Left renal cortex interstitium (tissue), 4 donors: Measurements from ENCODE around the gene IGFL4. TPM values are rescaled to one million over a fixed set of nuclear protein-coding genes. Genes with fewer than 3 reads are reported as not detected.

Experiments
- DNase-seq, 4 donors: peaks; one replicate each; pipeline ENCODE4 v3.0.0-alpha.2; 2013; ENCODE audit warnings: low read depth in 4 of 4, low spot score in 2 of 4, missing footprints in 1 of 4
- polyA plus RNA-seq, 4 donors: library from polyadenylated mRNA; unstranded; fragments of 120-200 nt; gene quantifications; one replicate each; pipeline ENCODE4 v1.2.1, GENCODE V29; 2013; ENCODE audit not compliant: insufficient read length in 4 of 4

The IGFL4 gene
- polyA plus RNA-seq, 4 donors, result 0.28 to 0.87 (median 0.61) TPM; not detected in 1

DNA sequence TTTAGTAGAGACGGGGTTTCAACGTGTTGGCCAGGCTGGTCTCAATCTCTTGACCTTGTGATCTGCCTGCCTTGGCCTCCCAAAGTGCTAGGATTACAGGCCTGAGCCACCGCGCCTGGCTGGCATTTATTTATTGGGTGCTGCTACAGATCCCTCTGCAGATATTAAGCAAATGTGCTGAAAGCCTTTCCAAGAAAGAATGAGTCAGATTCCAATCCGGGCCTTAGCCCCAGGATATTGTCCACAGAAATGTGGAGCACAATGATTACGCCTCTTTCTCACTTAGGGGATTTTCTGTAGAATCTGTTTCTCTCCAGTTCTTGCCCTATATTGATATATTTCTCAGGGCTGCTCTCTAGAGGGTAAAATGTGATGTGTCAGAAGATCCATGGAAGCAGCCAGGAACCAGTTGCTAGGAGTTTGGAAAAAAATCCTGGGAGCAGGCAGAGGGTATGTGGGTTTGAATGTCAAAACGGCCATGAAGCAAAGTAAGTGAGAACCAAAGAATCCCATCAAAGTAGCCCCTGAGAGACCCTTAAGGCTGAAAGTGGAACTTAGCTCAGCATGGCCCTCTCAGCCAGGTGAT lies 24.8 kb upstream of the IGFL4 start:
- no peak for DNase-seq

DNA sequence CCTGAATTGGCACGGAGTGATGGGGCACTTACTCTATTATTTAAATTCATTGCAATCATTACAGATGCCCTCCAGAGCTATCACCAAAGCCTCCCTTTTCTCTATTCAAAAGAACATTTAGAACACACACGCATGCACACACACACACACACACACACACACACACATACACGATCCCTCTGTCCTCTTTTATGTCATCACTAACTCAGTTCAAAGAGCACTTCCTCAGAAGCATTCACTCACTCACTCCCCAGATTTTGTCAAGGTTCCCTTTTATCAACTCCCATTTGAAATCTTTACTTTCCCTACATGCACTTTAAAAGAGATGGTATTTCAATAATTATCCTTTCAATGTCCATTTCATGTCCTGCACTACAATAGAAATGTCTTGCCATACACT lies 22.4 kb upstream of the IGFL4 start:
- DNase-seq, result no peak

DNA sequence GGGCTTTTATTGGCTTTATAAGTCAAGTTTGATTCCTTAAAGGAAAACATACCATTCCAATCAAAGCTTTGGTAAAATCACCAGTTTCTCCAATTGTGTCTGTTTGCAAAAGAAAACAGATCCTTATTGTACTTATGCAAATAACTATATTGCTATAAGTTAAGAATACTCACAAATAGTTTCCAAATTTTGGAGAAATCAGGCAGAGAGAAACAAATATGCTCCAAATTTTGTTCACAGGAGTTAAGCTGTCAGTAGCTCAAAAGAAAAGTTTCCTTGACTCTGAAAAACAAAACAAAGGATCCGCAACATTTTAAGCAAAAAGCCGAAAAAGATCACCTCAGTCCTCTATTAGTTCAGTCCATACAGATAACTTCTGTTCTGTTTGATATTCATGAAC lies 19.2 kb upstream of the IGFL4 start:
- no peak for DNase-seq

DNA sequence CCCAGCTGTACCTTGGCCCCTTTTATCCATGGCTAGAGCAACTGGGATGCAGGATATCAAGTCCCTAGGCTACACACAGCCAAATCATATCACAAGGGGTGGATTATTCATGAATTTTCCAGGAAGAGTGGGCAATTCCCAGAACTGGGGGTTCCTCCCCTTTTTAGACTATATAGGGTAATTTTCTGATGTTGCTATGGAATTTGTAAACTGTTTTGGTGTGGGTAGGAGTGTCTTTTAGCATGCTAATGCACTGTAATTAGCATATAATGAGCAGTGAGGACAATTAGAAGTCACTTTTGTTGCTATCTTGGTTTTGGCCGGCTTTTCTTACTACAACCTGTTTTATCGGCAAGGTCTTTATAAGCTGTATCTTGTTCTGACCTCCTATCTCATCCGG lies 18.0 kb upstream of the IGFL4 start:
- no peak for DNase-seq

DNA sequence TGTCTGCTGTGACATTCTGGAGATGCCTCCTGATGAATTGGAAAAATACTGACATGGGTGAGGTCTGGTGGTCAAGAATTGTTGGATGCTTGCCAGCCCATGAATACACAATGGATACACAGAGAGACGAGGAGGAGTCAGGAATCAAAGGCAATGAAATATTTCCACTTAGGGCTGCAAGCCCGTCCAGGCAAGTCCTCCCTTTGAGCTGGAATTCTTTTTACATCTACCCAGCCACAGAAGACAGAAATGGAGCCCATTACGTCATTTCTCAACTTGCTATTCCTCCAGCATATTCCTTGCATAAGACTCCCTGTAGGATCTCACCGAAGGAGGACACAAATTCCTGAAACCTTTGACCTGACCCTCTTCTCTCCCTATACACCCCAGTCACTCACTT lies 15.7 kb upstream of the IGFL4 start:
- DNase-seq, result no peak

DNA sequence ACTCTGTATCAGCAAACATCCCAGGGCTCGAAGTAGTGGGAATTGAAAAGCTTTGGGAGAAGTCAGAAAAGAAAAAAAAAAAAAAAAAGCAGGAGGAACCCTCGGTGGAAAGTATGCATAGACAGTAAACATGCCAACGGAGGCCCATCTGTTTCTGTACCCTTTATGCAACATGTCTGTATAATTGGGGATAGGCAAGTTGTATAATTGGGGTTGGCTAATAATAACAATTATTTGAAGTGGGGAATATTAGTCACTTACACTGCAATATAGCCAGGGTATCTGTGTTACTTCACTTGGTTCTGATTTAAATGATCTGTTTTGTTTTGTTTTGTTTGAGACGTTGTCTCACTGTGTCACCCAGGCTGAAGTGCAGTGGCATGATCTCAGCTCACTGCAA lies 12.1 kb upstream of the IGFL4 start:
- no peak for DNase-seq

DNA sequence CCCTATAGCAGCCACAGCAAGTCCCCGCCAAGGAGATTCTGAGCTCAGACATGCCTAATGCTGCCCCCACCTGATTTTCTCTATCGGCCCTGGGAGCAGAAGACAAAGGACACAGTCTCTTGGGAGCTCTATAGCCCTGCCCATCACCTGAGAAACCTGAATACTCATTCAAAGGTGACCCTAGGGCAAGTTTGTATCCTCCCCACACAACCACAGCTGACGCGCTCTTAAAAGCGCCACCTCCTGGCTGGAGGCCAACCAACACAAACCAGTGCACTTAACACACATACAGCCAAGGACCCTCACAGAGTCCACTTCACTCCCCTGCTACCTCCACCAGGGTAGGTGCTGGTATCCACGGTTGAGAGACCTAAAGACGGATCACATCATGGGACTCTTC lies 8.8 kb upstream of the IGFL4 start:
- no peak for DNase-seq

DNA sequence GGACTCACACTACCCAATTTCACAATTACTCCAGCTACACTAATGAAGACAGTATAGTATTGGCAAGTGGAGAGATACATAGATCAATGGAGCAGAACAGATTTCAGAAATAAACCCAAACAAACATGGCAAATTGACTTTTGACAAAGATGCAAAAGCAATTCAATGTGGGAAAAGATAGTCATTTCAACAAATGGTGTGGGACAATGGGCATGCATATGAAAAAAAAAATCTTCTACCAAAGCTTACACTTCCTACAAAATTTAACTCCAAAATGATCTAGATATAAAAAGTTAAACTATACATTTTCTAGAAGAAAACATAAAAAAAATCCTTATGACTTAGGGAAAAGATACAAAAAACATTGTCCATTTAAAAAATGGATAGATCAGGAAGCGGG lies 2.7 kb upstream of the IGFL4 start:
- no peak for DNase-seq

DNA sequence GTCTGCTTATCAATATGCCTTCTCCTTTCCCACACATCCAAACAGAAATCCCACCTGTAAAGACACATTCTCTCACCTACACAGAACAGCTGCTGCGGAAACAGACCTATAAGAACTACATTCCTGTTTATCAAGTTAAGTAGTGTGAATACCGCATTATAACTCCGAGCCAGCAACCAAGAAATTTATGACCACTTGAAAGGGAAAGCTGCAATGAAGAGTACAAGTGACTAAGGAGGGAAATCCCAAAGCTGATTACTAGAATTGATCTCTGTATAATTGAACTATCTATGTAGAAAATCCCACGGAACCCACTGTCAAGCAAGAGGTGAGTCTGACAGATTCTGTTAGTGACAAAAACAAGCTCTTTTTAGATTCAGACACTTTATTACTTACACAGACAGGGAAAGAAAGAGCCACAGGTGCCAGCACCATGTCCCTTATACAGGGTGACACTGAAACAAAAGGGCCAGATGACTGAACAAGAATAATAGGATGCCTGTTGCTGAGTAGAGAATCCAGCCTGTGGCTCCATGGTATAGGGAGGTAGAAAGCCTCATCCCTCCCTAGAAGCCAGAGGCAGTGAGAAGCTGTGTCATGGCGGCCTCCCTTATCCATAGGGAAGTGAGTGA lies 1.6 kb upstream of the IGFL4 start:
- no peak for DNase-seq

DNA sequence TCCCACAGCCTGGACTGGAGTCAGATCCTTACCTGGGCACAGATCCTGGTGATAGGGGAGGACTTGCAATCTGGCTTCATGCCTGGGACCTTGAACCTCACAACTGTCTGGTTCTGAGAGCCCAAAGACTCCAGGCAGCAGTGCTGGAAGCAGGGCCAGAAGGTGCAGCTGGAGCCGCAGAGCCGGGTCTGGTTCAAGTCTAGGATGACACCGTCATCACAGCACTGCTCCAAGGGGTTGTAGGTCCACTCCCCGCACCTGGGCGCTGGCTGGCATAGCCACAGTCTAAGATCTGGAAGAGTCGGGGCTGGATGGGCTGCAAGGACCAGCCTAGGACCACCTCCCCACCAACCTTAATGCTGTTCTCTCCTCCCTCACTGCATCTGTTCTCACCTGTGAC lies 677 bp downstream of the IGFL4 start:
- no peak for DNase-seq

DNA sequence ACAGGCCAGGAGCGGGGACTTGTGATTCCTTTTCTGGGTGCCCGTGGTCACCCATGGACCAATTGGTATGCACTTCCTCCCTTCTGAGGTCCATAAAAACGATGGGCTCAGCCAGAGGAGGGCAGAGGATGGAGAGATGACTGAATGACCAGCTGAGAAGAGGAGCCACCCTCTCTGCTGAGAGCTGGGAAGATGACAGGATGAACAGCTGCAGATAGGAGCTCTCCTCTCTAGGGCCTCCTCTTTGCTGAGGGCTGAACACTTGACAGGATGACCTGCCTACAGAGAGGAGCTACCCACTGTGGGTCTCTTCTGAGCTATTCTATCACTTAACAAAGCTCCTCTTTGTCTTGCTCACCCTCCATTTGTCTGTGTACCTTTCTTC lies 4.1 kb downstream of the IGFL4 start:
- no peak for DNase-seq

DNA sequence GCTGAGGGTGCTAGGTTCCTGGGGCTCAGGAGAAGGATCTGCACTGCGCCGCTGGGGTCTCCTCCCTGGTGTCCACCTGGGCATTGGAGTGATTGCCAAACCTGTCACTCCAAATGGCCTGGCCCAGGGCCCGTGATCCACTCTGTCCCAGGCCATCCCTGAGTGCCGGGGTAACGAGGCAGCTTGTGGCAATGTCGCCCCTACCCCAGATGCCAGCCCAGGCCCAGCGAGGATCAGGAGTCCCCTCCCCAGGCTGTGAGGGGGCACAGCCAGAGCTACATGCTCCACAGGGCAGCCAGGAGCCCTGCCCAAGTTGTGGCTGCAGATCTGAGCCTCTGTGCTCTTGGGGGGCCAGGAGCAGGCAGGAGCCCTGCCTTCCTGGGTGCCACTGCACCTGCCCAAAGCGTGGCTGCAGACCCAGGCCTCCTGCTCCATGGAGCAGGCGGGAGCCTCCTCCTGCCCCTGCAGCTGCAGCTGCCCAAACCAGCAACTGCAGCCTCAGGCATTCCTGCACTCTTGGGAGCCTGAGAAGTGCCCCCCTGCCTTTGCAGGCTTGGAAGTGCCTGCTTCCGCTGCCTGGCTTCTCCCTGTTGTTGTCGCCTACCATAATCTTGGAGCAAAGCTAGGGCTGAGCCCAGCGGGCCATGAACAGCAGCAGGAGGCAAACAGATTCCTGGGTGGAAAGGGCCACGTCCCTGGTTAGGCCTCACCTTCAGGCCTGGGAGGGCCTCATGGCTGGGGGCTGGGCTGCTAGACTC lies 4.6 kb downstream of the IGFL4 start:
- no peak for DNase-seq

DNA sequence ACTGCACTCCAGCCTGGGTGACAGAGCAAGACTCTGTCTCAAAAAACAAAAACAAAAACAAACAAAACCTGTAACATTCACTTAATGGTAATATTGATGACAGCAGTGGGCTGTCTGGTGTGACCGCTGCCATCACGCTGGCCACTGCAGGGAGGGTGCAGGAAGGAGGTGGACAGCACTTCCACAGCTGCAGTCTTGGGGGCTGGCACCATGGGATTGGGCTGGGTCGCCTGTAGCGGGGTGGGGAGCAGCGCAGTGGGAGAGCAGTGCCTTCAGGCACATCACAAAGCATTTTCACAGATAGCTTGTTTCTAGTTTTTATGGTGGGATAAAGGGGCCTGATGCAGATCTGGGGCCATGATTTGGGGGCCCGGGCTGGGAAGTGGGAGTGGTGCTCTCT lies 5.3 kb downstream of the IGFL4 start:
- DNase-seq, result no peak

DNA sequence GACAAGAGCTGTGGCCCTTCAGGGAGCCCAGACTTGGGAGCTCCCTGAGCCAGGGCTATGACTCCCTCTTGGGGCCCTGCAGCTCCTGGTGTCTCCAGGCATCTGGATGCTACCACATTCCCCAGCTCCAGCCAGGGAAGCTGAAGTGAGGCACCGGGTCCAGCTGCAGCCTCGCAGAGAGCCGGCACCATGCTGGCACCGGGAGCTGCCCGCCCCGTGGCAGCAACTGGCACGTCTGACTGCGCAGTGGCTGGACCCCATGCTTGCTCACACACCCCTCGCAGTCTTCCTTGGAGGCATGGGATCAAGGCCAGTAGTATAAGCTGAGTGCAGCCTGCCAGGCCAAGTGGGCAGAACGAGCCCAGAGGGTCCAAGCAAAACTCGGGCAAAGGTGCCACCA lies 7.4 kb downstream of the IGFL4 start:
- no peak for DNase-seq

DNA sequence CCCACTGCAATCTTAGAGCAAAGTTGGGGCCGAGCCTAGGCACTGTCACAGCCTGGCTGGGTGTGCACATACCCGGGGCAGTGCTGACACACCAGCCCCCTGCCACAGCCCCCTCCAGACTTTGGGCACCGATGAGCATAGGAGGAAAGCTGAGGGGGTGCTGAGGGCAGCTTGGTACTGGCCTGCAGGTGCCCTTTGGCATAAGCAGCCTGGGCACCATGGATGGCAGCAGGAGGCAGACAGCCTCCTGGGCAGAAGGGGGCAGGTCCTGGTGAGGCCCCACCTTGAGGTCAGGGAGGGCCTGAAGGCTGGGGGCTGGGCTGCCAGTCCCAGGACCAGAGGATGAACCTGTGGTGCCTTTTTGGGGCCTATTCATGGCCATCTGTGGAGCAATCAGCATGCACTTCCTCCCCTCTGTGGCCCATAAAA lies 8.2 kb downstream of the IGFL4 start:
- no peak for DNase-seq

DNA sequence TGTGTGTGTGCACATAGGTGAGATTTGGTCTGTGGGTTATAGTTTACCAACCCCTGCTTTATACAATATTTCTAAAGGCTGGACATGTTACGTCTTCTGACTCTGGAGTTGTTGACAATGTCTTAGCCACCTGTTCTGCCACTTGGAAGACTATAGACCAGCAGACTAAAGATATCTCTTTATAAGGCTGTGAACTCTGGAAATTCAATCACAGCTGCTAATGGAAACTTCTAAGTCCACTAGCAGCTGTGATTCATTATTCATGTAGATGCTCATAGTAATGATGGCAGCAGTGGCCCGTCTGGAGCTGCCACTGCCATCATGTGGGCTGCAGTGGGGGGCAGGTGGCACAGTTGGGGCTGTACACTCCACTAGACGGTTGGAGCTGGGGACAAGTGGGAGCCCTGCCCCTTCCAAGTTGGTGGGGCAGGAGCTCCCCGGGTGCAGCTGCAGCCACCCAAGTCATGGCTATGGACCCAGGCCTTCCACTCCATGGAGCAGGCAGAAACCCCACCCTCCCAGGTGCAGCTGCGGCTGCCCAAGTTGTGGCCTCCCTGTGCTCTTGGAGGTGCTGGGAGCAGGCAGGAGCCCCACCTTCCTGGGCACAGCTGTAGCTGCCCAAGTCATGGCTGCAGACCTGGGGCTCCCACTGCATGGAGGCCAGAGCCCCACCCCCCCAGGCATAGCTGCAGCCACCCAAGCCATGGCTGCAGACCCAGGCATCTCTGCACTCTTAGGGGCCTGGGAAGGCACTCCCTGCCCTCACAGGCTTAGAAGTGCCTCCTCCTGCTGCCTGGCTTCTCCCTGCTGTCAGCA lies 8.8 kb downstream of the IGFL4 start:
- no peak for DNase-seq

DNA sequence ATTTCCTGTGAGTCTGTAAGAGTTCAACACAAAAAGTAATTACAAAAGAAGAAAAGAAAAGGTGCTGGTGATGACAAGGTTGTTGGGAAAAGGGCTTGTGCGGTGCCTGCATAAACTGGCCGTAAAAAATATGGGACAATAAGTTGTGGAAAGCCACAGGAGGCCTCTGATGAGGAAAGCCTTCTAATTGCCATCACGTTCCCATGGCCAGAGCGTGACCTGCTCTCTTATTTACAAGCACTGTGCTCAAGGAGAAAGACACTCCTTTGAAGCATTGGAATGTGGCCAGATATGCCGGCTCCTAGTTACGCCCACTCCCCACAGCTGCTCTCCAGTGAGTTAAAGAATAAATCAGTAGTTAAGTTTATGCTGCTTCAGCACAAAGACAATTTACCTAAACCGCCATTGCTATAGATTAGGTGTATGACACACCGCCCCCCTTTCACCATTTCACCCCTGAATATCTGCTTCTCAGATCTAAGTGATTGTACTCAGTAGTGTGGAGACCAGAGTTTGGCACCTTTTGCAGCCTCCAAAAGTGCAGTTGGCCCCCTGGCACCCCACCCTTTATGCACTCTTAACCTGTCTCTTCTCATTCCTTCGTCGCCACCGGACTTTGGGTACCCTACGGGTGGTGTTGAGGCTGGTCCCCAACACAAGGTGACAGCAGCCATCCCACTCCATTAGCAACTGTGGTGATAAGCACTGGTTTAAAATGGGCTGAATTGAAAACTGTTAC lies 9.8 kb downstream of the IGFL4 start:
- DNase-seq, result no peak

DNA sequence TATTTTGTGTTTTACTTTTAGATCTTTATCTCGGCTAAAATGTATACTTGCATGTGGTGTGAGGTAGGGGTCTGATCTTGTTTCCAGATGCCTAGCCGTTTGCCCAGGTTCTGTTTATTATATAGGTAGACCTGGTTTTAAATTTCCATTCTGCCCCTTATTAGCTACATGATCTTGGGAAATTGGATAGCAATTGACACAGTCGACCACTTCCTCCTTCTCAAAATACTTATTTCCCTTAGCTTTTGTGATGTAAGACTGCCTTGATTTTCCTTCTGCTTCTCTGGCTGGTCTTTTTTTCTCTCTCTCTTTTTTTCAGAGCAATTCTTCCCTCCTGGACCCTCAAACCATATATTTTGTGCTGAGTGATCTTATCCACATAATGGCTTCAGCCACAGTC lies 15.0 kb downstream of the IGFL4 start:
- DNase-seq, result no peak

DNA sequence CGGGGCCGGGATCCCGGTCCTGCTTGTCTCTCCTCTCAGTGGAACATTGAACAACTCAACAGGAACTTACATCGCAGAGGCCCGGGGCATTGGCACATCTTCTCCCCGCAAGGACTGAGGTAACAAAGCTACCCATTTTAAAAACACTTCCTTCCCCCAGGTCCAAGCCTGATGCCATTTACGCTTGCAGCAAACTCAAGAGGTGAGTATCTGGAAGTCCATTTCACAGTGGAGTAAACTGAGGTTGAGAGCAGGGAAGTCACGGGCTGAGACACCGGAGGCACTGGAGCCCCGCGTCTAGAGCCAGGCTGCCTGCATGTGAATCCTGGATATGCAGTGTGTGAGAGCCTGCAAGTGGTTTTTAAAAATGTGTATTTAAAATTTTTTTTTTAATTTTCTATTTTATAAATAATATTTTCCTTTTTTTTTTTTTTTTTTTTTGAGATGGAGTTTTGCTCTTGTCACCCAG lies 17.5 kb downstream of the IGFL4 start:
- DNase-seq, result no peak

DNA sequence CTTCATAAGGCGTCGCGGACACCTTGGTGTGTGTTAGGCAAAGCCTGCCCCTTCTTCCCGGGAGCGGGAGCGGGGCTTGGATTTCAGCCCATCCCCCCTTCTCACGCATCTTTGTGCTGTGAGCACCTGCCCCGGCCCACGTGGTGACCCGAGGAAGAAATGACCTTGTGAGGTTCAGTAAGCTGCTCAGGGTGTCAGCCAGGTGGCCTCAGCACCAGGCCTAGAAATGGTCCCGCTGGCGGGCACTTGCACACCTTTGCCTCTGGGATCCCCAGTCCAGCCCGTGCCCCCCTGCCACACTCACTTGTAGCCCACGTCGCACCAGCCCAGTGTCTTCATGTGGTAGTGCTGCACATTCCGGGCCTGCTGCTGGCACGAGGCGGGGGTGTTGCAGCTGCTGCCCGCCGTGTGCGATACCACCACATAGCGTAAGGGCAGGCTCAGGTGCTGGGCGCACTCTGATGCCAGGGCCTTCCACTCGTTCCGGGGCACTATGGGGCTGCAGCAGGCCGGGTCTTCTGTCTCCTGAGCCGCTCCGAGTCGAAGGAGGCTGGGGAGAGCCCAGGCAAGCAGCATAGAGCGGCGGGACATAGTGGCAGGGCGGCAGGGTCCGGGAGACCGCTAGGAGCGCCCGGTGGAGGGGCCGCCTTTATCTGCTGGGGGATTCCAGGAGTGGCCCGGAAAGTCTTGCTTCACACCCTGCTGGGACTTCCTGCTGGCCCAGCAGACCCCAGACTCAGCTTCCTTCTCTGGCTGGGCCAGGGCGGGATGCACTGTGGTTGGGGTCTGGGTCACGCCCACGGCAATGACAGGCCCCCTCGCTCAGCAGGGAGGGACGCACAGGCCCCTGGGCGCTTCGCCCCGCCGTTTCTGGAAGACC lies 18.1 kb downstream of the IGFL4 start, which contains the start of gene PGLYRP1:
TSS of gene PGLYRP1 (minus strand) at position 623 of the 880 bp plus-strand sequence. CDS start at position 591, 32 bp downstream.
- no peak for DNase-seq
